Motor neuron (in vitro differentiated cells): ENCODE measurements around the gene ZDHHC24. TPM values are rescaled to one million over a fixed set of nuclear protein-coding genes. Genes with fewer than 3 reads are reported as not detected.

Experiments used
- ATAC-seq, 8 experiments: fragments of 200-7000 bp; cut with Tn5 transposase; replicated peaks in 6 of 8; 2 replicates each; pipeline ENCODE4 v1.8.0; 2021; ENCODE audit warnings: mild to moderate bottlenecking in 8 of 8, moderate library complexity in 8 of 8
- H3K27ac ChIP-seq, 2 donors: fragments of 250-450 bp; sonication (Bioruptor Pico); 2 replicates each; pipeline ENCODE4 v1.9.0; 2021; ENCODE audit warnings: antibody characterized with exemption in 2 of 2, mild to moderate bottlenecking in 2 of 2, moderate library complexity in 1 of 2
- H3K4me1 ChIP-seq, 2 donors: fragments of 250-450 bp; sonication (Bioruptor Pico); replicated peaks in 1 of 2; 2 replicates each; pipeline ENCODE4 v1.6.1; 2021; ENCODE audit warnings: antibody characterized with exemption in 2 of 2, mild to moderate bottlenecking in 2 of 2, moderate library complexity in 1 of 2
- H3K4me3 ChIP-seq, 5 donors: fragments of 250-450 bp; sonication (Bioruptor Pico); 2 replicates each; pipeline ENCODE4 v1.9.0; 2021; ENCODE audit warnings: antibody characterized with exemption in 5 of 5, mild to moderate bottlenecking in 5 of 5, moderate library complexity in 4 of 5
- WGBS, 10 experiments: fragments of 450-650 bp; shearing (Covaris generic); methylation state at CpG; one replicate each; pipeline ENCODE4 v1.0.0; 2022; 5-methylcytosine and 5-hydroxymethylcytosine counted together
- in situ Hi-C, 9 experiments: fragments of 400-800 bp; cut with MboI; loops; one replicate each; pipeline ENCODE4 v1.15.0; 2021; ENCODE audit warnings: low sequenced_read_pairs in 9 of 9, low pct_unique_long_range_greater_than_20kb in 2 of 9; ENCODE audit not compliant: unreplicated experiment in 9 of 9
- total RNA-seq, 8 experiments: library from RNA; unstranded; fragments of 300-600 nt; gene quantifications; 2 replicates each; pipeline versions ENCODE4 v1.2.3 to v1.2.4, GENCODE V29; 2022

The ZDHHC24 gene
- total RNA-seq, 8 experiments from 2014 or later = 5.2 to 12.7 (median 8.4) TPM

DNA sequence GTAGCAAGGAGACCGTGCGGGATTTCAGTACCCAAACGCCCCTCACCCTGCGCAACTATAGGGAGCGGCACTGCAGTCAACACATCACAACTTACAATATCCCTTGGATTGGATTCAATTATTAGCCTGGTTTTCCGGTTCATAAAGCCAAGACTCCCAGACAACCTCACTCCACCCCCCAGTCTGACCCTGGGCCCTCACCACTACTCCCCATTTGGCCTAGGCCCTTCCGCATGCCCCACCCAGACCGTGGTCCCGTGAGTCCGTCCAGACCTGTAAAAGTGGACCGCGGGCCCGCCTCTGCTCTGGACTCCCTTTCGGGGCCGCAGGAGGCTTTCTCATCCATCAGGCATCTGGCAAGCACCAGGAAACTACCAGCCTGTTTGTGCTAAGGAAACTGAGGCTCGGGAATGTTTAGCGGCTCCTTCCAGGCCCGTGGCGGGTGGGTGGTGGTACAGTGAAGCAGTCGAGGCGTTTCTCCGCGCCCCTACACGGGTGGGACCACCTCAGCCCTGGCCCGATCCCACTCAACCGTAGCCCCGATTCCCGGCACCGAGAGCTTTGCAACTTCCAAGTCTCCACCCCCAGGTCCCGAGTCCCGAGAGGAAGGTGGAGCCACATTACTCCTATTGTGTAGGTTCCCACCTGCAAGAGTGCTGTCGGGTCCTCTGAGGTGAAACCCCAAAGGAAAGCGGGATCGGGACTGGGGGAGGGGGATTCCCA, 66.3 kb downstream of the ZDHHC24 start:
- peak overlapping the region; percentile 51 to 70 (median 63) for H3K4me3 ChIP-seq
- WGBS, 10 experiments = 0 to 37% (median 0%) methylated on average over 1 to 18 of the region's 34 CpGs; no CpG with 5 or more reads in 3 of the 10 experiments
- H3K27ac ChIP-seq = peak overlapping the region; percentile 73 to 81
- H3K4me1 ChIP-seq = no peaks in the 10 kb centered on the region
- ATAC-seq = peak; percentile 35 to 58 (median 44)
- in situ Hi-C loops = no loop called here

DNA sequence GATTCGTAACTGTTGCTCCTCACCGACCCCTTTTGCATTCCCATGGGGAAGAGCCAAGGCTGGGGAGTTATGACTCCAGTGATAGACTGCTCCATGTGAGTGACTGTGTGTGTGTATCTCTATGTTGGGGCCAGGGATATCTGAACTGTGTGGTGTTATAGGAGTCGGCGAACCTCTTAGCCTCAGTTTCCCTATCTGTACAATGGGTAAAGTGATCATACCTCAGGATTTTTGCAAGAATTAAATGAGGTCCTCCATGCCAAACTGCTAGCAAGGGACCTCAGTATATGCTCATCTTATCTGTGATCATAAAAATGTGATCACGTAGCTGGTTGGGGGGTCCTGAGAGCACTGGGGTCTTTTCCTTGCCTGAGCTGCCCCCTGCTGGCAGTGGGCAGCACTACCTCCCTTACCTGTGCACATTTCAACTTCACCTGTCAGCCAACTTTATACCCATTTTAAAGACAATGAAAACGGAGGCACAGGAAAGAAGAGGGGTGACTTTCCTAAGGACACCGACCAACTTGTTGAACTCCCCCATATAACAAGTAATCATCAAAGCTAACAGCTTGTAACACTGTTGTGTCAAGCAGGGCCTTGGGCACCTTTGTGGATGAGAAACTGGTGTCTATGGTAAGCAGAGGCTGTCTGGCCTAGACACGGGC, 67.0 kb downstream of the ZDHHC24 start:
- WGBS, 10 experiments = 0 to 93% (median 39%) methylated on average over 1 to 5 of the region's 8 CpGs; no CpG with 5 or more reads in 1 of the 10 experiments
- no peak overlapping the region for H3K27ac ChIP-seq
- in situ Hi-C loops = no loop called here
- H3K4me3 ChIP-seq = peak overlapping the region; percentile 51 to 70 (median 63)
- ATAC-seq = no peak
- H3K4me1 ChIP-seq = no peaks in the 10 kb centered on the region

DNA sequence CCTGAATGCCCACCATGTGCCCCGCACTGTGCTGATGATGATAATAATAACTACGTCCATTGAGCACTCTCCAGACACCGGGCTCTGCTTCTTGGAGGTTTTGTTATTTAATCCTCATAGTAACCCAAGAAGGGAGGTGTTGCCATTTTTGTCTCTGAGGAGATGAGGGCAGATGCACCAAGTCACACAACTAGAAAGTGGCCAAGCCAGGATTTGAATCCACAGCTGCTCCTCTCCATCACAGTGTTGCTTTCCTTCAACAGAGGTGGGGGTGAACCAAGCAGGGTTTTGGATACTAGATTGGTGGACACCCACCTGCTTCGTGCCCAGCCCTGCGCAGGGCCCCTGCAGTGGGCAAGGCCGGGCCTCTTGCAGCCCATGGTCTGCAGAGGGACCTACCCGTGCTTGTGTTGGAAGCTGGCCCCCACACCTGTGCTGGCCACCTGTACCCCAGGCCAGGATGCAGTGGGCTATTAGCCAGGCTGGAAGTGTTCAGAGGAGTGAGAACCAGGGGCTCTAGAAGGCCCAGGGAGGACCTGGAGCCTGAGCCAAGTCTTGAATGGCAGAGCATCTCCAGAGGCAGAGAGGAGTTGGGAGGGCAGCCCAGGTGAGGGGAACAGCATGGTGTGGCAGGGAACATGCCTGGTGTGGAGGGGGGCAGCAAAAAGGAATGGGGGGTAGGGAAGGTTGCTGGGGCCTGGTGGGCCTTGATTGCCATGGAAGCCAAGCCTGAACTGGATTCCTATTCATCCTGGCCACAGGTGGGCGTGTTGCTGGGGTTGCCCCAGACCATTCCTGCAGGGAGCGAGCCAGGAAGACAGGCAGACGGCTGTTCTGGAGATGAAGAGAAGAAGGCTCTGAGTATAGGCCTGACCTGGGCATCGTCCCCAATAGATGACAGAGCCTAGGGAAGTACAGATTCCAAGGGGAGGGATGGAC, 68.3 kb downstream of the ZDHHC24 start:
- WGBS, 10 experiments = 80 to 100% (median 91%) methylated on average over 1 to 8 of the region's 11 CpGs; no CpG with 5 or more reads in 4 of the 10 experiments
- in situ Hi-C loops = no loop called here
- Histone ChIP-seq H3K4me1 (no peaks in the 10 kb centered on the region), H3K27ac (no peak overlapping the region), H3K4me3 (no peak overlapping the region)
- ATAC-seq = no peak

DNA sequence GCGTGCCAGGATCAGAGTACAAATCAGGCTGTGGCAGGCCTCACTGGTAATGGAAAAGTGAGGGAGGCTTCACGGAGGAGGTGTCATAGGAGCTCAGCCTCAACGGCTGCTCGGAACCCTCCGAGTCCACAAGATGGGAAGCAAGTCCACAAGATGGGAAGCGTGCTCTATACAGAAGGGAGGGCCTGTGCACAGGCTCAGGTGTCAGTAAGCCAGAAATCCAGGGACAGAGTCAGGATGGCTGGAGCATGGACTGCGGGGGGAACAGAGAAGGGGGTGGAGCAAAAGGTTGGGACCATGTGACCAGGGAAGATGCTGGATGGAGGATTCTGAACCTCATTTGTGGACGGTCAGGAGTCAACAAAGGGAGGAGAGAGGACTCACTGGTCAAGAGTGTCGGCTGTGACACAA, 69.0 kb downstream of the ZDHHC24 start:
- Histone ChIP-seq H3K4me1 (no peaks in the 10 kb centered on the region), H3K27ac (no peak overlapping the region), H3K4me3 (no peak overlapping the region)
- no peak for ATAC-seq
- 39 to 75% (median 50%) methylated on average over 2 to 5 of the region's 9 CpGs; no CpG with 5 or more reads in 4 of the 10 experiments for WGBS, 10 experiments
- in situ Hi-C loops = no loop called here

DNA sequence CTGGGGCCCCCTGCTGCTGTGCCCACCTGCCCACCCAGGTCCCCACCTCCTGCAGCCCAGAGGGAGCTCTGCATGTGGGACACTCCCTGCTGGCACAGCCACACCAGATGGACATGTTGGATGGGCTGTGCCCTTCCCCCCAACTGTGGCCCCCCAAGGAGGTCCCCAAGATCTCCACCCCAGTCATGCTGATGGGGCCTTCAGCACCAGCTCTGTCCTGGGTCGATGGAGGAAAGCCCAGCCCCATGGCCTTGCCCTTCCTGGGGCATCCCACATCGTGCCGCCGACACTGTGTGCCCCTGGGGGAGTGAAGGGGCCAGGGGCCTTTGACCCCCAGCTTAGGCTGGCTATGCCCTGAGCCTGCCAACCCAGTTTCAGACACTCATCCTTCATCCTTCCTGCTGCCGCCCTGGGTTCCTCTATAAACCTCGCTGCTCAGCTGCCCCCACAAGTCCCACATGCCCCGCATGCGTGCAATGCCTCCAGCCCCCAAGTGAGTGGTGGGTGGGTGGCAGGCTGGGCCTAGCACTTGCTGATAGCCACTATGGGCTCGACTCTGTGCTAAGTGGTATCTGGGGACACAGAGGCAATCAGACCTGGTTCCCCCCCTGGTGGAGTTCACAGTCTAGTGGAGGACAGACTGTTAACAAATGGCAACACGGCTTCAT, 69.5 kb downstream of the ZDHHC24 start:
- in situ Hi-C loops = no loop called here
- Histone ChIP-seq H3K27ac (no peak overlapping the region), H3K4me3 (no peak overlapping the region), H3K4me1 (no peaks in the 10 kb centered on the region)
- 88 to 100% (median 93%) methylated on average over 1 to 3 of the region's 10 CpGs; no CpG with 5 or more reads in 7 of the 10 experiments for WGBS, 10 experiments
- no peak for ATAC-seq

DNA sequence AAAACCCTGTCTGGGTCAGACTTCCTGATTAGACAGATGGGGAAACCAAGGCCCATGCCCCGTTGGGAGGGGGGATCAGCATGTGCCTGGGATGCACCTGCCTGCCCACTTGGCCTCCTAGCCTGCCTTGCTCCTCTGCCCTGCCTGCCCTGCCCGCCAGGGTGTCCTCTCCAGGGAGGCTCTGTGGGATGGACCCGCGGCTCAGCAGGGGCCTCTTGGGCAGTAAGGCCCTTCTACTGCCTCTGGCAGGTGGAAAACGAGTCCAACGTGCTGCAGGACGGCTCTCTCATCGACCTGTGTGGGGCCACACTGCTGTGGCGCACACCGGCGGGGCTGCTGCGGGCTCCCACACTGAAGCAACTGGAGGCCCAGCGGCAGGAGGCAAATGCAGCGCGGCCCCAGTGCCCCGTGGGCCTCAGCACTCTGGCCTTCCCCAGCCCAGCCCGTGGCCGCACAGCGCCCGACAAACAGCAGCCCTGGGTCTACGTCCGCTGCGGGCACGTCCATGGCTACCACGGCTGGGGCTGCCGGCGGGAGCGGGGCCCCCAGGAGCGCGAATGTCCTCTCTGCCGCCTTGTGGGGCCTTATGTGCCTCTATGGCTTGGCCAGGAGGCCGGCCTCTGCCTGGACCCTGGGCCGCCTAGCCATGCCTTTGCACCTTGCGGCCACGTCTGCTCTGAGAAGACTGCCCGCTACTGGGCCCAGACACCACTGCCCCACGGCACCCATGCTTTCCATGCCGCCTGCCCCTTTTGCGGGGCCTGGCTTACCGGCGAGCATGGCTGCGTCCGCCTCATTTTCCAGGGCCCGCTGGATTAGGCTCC, 70.3 kb downstream of the ZDHHC24 start:
- H3K4me1 ChIP-seq = no peaks in the 10 kb centered on the region
- no peak overlapping the region for H3K27ac ChIP-seq
- 50 to 100% (median 80%) methylated on average over 1 to 12 of the region's 44 CpGs; no CpG with 5 or more reads in 5 of the 10 experiments for WGBS, 10 experiments
- ATAC-seq = no peak
- in situ Hi-C loops = no loop called here
- no peak overlapping the region for H3K4me3 ChIP-seq

DNA sequence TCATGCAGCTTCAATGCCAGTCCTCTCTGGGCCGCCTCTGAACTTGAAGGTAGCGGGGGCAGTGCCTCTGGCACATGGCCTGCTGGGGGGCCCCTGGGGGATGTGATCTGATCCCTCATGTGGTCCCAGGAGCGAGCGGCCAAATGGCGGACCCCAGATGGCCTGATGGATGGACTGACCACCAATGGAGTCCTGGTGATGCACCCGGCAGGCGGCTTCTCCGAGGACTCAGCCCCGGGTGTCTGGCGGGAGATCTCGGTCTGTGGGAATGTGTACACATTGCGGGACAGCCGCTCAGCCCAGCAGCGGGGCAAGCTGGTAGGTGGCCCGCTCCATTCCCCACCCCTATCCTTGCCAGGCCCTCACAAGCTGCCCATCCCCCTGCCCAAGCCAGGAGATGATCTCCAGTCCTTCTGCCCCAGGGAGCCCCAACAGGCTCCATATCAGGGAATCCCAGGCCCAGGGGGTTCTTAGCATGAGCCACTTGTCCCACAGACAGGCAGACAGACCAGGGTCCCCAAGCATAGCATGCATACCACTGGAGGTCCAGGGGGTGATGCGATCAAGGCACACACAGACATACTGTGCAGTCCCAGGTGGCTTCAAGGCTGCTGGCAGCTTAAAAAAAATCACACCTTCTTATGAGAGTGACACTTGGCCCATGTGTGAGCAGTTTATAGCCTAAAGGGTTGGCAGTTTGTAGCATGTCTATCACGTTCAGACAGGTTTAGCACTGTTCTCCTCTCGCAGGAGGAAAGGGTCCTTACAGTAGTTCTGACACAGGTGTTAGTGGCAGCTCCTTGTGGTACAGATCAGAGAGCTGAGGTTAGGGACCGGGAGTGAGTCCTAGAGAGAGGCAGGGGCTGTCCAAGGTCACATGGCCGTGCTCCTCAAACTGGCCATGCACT, 72.0 kb downstream of the ZDHHC24 start:
- Histone ChIP-seq H3K27ac (no peak overlapping the region), H3K4me1 (peaks cover 0 to 4% of the 10 kb centered on the region in 2 donors), H3K4me3 (no peak overlapping the region)
- in situ Hi-C loops = no loop called here
- WGBS, 10 experiments = 44 to 100% (median 100%) methylated on average over 1 to 2 of the region's 20 CpGs; no CpG with 5 or more reads in 7 of the 10 experiments
- no peak for ATAC-seq

DNA sequence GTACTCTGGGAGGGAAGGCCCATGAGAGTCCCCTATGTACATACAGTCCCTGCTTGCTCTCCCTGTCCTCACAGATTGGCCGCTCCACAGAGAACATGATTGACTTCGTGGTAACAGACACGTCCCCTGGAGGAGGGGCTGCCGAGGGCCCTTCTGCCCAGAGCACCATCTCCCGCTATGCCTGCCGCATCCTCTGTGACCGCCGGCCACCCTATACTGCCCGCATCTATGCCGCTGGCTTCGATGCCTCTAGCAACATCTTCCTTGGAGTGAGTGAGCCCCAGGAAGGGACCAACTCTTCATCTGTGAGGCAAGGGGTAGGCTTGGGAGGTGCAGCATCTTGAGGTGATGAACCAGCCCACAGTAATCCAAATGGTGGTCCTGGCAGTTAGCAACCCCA, 72.7 kb downstream of the ZDHHC24 start:
- in situ Hi-C loops = no loop called here
- ATAC-seq = no peak
- Histone ChIP-seq H3K27ac (no peak overlapping the region), H3K4me3 (no peak overlapping the region), H3K4me1 (peaks cover 2 to 11% of the 10 kb centered on the region in 2 donors)
- WGBS, 10 experiments = 90 to 100% (median 100%) methylated on average over 1 to 5 of the region's 11 CpGs; no CpG with 5 or more reads in 6 of the 10 experiments

DNA sequence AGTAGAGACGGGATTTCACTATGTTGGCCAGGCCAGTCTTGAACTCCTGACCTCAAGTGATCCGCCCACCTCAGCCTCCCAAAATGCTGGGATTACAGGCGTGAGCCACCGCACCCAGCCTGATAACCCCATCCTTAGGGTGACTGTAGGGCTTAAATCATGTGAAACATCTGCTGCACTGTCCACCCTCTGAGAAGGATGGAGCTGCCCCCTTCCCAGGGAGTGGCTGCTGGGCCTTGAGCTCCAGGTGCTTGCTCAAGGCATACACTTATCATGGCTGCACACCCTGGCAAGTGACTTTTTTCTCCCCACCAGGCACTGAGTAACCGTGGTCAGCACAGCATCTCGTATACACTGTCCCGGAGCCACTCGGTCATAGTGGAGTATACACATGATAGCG, 73.8 kb downstream of the ZDHHC24 start:
- peaks cover 10 to 17% of the 10 kb centered on the region in 2 donors for H3K4me1 ChIP-seq
- 73 to 100% (median 100%) methylated on average over 1 to 2 of the region's 9 CpGs; no CpG with 5 or more reads in 6 of the 10 experiments for WGBS, 10 experiments
- ATAC-seq = no peak
- no peak overlapping the region for H3K4me3 ChIP-seq
- in situ Hi-C loops = no loop called here
- H3K27ac ChIP-seq = no peak overlapping the region

DNA sequence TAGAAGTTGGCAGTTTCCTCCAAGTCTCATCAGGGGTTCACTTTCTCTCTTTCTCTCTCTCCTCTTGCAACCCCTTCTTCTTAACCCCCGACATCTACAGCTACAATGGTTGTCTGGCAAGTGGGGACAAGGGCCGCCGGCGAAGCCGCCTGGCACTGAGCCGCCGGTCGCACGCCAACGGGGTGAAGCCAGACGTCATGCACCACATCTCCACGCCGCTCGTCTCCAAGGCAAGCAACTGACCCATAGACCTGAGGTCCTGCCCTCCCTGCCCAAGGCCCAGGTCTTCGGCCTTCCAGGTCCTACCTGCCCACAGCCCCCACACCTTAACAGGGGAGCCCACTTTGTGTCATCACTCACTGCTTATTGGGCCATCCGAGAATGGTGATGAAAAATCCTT, 74.7 kb downstream of the ZDHHC24 start:
- no peak for ATAC-seq
- H3K27ac ChIP-seq = no peak overlapping the region
- no peak overlapping the region for H3K4me3 ChIP-seq
- in situ Hi-C loops = no loop called here
- 40 to 100% (median 95%) methylated on average over 1 to 8 of the region's 16 CpGs; no CpG with 5 or more reads in 5 of the 10 experiments for WGBS, 10 experiments
- peaks cover 10 to 17% of the 10 kb centered on the region in 2 donors for H3K4me1 ChIP-seq
